DMS153 treated with DMSO at 0.1 percent for 48 hours (cell line): ENCODE measurements around the gene FGGY.

Source experiments
- DNase-seq: peaks from one replicate; lab custom pipeline; 2025; ENCODE audit not compliant: unreplicated experiment; lab: John Stamatoyannopoulos, UW

The FGGY gene

DNA sequence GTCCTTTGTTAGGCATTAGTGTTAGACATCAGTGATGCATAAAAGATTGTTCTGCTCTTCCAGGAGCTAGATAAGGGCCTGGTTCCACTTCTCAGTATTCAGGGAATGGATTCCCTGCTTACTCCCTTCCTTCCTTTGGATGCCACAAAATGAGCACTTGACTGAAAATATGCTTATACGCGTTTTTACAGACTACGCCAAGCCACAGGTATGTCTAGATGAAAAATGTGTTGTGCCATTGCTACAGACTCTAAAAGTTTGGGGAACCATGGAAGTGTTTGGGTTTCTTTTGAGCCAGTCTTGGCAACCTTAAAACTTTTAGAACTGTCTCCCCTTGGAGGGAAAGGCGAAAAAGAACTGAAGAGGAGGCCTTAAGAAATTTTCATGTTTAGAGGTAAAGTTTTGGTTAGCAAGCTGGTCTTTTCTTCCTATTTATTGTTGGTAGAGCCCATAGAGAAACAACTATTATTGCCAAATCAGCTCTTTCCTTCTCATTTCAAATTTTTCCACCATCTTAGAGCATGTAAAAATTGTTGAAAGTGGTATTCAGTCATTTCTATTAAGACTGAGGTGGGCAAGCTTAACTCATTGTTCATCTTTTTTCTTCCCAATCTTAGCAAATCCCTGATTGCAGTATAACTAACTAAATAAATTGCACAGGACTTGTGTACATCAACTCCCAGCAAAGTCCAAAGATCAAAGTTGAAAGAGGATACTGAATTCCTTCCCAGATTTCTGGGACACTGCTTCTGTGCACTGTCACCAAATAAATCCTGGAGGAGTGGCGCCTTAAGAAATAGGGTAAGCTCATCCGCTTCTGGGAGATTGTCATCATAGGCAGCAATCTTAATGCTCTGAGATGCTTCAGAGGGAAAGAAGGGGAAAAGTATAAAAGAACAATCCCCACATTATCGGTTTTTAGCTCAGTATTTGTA, 18.9 kb downstream of the FGGY start:
- DNase-seq = no peak

DNA sequence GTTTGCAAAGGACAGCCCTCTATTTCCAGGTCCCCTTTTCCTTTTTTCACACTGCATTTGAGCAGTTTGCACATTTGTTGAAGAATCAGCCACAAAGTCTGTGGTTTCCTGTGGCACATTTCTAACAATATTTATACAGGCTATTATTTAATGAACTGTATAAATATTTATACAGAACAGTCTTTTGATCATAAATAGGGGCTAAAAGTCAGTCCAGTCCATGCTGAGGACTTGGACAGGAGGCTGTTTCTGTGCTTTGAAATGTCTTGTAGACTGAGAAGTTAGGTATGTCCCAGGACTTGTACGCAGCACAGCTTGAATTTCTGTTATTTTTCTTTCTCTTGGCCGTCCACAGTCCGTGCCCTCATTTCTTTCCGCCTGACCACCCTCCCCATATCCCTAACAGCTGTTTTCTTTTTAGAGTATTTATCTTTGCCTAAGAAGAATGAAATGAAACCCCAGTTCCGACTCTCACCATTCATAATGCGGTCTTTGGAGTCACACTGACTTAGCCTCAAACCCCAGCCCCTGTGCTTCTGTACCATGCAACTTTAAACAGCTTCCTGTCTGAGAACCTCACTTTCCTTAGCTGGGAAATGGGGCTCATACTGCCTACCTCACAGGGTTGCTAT, 19.7 kb downstream of the FGGY start:
- DNase-seq = no peak

DNA sequence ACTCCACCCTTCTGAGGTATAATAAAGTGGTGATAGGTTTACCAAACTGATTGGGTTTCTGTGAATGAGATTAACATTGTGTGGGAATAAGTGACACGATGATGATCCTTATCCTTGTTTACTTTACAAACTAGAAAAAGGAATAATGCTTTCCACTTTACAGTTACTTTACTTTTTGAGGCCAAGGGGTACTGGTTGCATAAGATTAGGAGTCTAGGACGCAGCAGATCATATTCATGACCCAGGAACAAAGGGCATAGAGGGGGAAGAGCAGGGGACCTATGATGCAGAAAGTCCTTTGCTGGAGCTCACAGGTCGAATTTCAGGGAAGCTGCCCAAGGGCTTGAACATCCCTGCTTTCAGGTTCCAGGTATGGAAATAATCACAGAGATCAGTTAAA, 20.4 kb downstream of the FGGY start:
- DNase-seq = no peak

DNA sequence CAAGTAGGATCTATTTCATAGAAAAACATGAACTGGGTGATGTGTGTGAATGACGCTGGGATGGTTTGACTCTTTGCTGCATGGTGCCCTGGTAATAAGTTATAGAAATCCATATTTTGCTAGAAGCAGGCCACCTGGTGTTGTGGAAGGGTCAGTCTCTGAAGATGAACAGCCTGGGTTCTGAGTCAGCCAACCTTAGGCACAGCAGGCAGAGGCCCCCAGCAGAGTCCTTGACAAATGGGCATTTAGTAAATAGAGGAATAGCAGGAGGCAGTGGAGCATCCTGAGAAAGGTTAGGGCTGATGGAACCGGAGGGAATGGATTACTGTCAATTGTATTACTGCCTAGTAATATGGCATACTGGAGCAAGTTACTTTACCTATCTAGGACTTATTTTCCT, 20.9 kb downstream of the FGGY start:
- DNase-seq = no peak

DNA sequence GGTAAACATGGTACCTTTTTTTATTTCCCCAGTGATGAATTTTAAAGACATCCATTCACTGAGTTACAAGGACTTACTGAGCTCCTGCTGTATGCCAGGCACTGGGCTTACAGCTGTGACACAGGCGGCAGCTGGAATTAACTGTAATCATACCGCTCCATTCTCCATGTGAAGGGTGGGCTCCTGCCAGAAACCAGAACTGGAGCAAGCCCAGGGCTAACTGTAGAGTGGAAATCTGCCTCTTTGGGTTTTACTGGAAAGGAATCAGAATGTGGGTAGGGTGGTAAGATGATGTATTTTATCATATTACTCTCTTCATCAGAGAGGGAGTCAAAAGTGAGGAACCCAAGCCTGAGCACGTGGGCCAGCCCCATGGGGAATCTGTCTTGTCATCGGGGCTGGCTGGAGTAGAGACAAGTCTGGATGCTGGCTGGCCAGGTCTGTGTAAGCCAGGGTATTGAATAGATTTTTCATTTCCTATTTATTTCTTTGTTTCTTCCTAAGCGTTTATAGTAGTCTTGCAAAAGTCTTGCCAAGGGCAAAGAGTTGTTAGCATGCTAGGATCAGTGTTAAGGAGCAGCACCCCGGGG, 21.5 kb downstream of the FGGY start:
- no peak for DNase-seq

DNA sequence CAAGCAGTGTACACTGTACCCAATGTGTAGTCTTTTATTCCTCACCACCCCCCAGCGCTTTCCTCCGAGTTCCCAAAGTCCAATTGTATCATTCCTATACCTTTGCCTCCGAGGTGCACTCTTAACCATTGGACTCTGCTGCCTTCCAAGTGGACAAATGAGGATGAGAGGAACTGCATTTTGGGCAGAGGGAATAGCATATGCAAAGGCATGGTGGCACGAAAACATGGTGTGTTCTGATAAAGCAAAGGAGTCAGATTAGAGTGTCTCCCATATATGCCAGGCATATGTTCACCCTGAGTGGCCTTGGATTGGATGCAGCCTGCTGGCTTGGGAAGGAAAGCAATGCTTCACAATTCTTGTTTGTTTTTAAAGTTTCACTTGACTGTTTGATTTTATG, 25.5 kb downstream of the FGGY start:
- no peak for DNase-seq

DNA sequence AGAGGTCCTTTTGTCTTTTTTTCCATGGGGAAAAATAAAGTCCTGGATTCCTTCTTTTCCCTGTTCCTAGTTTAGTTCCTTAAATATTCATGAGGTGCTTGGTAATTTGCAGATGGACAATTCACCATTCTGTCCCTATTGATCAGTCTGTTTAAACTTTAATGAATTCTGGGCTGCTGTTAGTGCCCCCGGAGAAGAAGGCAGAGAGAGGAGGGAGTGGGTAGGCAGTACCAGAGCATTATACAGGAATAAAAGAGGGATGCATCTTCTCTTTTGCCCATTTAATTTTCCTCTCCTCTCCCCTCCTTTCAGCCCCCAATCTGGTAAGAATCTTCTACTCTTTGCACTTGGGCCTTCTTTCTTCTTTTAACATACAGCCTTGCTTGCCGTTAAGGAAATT, 25.9 kb downstream of the FGGY start:
- DNase-seq = no peak

DNA sequence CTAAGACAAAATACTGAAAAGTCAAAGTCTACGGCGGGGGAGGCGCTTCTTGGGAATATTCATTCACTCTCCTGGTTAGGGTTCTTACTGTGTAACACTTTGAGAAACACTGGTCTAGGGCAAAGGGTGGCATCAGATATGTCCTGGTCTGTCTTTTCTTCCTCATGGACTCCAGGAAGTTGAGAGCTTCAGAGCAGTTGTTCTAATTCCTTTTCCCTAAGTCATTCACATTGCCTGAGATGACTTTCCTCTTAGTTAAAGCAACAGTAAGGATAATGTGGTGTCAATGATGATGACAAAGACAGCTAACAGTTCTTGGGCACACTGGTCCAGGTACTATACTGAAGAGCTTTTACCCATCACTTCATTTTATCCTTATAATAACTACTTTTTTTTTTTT, 27.0 kb downstream of the FGGY start:
- DNase-seq = no peak

DNA sequence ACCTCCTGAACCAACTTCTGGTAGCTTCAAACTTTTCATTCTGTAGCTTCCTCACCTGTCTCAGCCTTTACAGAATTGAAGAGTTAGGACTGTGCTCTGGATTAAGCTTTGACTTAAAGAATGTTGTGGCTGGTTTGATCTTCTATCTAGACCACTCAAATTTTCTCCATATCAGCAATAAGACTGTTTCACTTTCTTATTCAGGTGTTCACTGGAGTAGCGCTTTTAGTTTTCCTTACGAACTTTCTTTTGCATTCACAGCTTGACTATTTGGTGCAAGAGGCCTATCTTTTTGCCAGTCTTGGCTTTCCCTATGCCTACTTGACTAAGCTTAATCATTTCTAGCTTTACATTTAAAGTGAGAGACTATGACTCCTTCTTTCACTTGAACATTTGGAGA, 31.5 kb downstream of the FGGY start:
- no peak for DNase-seq

DNA sequence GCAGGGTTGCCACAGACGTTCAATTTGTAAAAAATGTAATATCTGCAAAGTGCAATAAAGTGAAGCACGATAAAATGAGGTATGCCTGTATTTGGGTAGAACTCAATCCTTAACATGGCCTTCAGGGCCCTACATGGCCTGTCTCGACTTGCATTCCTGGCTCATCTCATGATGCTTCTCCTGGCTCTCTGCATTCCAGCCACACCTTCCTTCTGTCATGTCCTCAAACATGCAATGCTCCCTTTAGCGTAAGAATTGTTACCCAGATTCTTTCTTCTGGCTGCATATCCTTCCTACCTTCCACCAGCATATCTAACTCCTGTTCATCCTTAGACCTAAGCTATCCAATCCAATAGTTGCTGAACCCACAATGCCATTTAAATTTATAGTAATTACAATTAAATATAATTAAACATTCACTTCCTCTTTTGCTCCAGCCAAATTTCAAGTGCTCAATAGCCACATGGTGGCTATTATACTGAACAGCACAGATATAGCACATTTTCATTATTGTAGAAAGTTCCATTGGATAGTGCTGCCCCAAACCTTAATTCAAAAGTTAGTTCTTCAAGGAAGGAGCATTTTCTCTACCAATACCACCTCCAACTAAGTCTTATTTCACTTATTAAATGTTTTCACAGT, 32.6 kb downstream of the FGGY start:
- DNase-seq = no peak

DNA sequence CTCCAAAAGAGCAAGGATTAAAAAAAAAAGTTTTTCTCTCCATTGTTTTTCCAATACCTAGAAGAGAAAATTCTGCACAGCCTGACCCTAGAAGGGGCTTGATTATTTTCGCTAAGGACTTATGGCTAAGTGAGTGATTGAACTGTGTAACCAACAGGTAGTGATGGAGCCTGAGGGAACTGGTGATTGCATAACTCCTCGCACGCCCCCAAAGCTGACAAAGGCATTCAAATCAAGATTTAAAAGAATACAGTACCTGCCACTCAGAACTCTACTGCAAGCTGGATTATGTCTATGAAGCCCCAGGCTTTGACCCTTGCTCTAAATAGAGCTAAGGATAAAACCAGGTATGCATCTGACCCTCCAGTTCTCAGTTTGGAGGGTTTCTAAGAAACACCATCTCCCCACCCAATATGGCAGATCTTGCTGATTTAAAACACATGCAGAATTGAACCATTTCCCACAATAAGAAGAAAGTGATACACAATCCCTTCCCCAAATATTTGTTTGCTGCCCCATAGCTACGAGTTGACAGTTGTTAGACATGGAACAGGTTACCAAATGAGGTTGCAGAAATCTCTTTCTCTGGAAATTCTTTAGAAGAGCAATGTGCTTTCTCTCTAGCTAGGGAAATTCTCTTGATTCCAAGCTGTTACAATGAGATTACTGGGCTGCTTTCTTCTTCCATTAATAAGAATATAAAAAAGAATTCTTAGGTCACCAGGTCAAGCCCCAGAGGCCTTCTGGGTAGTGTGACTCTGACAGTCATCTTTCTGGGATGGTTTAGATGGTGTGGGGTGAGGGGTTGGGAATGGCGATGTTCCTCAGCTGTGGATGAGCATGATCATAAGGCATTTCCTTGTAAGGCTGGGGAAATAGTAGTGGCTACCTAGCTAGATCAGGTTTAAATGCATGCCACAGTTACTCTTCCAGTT, 35.1 kb downstream of the FGGY start:
- DNase-seq = no peak

DNA sequence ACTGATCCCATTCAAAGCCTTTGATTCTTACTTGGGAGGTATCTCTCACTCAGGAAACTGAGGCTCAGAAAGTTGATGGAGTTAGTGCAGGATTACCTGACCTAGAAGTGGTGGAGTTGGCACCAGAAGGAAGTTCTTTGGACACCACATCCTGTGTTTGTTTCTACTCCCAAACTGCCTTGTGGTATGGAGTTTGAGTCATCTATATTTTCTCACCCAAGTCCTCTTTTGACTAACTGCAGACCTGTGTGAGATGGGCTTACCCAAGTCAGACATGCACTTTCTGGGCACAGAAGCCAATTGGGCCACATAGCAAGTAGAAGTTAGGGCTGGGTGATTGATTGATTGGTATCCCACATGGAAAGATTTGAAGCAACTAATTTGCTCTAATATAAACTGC, 36.1 kb downstream of the FGGY start:
- DNase-seq = no peak

DNA sequence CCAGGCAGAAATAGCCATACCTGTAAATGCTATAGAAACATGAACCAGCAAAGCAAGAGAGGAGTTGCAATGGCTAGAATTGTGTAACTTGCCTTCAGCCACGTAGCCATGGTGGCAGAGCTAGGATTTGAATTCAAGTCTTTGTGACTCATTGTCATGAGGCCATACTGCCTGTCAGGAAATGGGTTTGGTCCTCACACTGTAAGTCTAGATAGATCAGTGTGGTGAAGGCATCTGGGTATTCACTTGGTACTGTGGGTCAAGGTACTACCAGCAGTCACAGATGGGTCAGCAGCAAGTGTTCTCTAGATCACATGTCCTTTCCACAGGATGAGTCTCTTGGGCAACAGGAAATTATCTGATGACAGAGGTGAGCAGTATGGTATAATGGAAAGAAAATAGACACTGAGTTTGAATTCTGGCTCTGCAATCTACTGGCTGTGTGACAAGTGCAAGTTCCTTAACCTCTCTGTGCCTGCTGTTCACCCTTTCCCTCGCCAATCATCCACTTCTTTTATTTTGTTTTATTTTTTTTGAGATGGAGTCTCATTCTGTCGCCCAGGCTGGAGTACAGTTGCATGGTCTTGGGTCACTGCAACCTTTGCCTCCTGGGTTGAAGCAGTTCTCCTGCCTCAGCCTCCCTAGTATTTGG, 36.9 kb downstream of the FGGY start:
- no peak for DNase-seq

DNA sequence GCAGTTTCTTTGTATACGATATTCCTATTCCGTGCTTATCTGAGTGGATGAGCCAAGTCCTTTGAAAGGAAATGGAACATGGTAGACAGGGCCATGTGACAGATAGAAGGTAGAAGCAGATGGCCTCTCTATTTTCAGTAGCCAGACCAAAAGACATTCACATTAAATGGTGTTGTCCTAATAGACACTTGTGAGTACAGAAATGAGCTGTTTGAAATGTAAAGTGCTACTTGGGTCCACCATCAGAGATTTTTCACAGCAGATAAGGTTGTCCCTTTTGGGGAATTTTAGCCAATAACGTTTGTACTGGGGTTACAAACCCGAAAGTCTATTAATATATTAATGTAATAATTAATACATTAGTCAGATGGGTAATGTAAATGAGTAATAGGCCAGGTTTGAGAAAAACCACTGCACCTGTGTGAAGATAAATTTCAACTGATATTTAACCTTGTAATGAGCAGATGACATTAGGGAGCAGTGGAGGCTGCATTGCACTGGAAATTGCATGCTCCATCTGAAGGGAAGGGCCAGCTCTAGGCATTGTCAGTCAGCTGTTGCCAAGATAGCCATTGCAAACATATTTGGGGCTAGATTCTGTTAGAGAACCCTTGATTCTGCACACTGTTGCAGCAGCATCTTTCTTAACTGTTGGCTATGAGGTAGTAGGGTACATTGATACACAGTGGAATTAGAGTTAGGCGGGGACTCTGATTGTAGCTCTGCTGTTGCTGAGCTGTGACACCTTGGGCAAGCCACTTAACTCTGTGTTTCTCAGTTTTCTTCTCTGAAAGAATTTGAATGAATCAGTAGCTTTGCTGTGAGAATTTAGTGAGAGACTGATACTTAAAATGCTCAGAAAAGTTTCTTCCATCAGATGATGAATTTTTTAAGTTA, 43.8 kb downstream of the FGGY start:
- DNase-seq = no peak

DNA sequence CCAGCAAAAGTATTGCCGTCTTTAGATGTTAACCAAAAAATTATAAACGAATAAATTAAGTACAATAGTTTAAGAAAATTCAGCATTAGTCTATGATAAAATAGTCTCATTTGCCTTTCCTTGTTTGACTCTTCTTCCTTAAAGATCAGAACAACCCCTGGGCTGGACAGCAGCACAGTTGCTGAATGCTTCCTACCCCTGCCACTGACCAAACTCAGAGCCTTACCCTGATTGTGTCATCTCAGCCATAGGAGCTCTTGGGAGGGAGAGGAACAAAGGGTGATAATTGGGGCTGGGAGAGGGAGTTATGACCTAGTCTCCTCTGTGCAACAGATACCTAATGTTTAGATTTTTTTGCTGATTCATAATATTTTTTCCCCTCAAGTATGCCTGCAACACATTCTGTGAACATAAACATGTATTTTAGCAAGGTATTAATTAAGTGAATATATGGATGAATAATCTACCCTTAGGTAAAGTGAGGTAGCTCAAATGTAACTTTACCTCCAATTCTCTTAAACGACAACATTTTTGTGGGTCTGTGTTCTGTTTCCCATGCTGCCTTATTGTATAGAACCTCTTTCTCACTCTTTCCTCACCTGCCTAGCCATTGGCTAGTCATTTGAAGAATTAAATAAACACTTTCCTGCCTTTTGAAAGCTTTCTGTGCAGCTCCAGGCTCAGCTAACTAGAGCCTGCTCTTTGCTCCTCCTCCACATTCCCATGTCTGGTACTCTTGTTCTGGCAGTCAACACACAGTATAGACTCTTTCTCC, 46.1 kb downstream of the FGGY start:
- DNase-seq = no peak

DNA sequence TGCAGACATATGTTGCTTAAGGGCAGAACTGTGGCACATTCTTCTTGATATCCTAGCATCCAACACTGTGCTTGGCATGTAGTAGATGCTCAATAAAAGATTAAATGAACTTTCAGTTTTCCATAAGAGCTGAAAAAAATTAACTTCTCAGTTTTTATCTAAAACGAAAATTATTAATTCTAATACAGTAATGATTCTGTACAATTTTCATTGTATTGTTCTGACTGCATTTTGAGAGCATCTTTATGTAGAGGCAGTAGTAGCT, 46.6 kb downstream of the FGGY start:
- DNase-seq = no peak

DNA sequence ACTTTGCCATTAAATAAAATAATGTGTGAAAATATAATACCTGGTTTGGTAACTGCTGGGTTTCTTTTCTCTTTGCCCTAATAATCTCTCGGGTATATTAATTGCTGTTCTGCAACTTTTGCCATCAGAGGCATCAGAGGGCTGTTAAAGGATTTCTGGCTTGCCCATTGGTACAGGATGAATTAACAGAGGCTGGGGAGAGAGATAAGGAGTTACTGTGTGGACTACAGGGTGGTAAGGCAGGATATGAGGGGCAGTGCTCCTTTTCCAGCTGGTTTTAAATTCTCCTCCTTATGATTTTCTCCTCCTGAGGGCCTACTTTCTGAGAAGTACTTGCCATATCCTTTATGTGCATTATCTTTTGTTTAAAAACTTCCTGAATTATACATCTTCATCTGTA, 48.3 kb downstream of the FGGY start:
- DNase-seq = no peak

DNA sequence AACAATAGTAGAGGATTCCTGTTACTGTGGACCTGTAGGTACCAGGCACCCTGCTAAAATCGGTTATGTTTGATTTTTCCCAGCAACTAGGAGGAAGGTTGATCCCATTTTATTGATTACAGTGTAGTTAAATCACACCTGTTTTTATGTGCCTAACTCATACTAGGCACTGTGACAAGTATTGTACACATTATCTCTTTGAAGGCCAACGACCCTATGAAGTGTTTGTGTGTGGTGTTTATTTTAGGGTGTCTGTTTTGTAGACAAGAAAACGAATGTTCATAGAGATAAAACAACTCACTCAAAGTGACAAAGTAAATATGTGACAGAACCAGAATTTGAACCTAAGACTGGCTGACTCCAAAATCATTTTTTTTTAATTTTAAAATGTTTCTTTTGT, 49.5 kb downstream of the FGGY start:
- no peak for DNase-seq

DNA sequence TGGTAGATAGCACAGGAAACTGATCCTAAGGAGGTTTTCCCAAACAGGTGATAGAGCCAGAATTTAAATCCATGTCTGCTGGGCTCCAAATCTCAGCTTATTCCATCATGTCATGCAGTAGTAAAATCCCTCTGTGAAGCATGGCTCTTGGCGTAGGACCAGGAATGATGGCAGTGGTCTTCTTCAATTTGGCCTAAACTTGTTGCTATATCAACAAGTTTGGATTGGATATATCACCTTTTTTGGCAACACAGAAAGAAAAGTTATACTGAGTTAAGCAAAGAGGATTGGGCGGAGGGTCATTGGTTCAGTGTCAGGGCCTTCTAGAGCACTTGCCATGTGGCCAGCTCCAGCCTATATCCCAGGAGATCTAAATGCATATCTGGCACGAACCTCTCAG, 52.2 kb downstream of the FGGY start:
- DNase-seq = no peak
